ENCODE data around the gene TUT1. TPM values are rescaled to one million over a fixed set of nuclear protein-coding genes. Genes with fewer than 3 reads are reported as not detected.

TUT1 gene
- total RNA-seq, 4 donors from 2014 or later = 3.8 to 9.6 (median 7.6) TPM

DNA sequence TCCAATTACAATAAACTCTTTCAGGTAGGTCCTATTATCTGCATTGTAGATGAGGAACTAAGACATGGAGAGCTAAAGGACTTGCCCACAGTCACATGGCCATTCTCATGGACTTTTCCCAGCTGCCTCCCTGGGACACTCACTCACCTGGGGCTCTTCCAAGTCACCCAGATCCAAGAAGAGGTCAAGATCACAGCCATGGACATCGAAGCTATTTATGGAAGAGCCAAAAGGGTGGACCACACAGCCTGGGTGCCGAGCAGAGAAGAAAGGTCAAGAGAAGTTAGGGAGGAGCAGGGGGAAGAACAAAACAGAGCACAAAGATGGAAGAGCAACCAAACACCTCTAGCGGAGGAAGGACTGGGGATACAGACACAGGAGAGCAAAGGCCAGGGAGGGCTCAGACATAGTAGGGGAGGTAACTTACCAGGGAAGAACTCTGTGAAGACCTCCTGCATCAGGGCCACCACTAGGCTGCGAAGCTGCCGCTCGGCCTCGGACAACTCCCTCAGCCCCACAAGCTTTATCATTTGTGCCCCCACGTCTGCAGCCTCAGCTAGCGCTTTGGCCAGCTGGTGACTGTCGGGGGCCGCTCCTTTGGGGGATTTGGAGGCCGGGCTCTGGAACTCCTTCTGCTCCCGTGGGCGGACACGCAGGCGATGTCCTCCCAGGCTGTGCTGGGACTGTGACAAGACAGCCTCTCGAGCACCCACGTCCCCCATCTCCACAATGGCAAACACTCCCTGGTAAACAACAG, 10.2 kb downstream of the TUT1 start:
- TF ChIP-seq POLR2AphosphoS5 (IDR thresholded peaks at IDR 0.05) (no peak), EP300 (IDR thresholded peaks at IDR 0.05) (no peak), POLR2A (IDR thresholded peaks at IDR 0.05) (no peak)
- TF ChIP-seq, protein P1, sequence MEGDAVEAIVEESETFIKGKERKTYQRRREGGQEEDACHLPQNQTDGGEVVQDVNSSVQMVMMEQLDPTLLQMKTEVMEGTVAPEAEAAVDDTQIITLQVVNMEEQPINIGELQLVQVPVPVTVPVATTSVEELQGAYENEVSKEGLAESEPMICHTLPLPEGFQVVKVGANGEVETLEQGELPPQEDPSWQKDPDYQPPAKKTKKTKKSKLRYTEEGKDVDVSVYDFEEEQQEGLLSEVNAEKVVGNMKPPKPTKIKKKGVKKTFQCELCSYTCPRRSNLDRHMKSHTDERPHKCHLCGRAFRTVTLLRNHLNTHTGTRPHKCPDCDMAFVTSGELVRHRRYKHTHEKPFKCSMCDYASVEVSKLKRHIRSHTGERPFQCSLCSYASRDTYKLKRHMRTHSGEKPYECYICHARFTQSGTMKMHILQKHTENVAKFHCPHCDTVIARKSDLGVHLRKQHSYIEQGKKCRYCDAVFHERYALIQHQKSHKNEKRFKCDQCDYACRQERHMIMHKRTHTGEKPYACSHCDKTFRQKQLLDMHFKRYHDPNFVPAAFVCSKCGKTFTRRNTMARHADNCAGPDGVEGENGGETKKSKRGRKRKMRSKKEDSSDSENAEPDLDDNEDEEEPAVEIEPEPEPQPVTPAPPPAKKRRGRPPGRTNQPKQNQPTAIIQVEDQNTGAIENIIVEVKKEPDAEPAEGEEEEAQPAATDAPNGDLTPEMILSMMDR (IDR thresholded peaks at IDR 0.05) = no peak
- Histone ChIP-seq H3K9me3 (no peaks in the 10 kb centered on the region), H3K4me1 (peaks cover 0 to 8% (median 0%) of the 10 kb centered on the region in 3 donors), H3K27ac (no peak overlapping the region), H3K4me3 (no peak overlapping the region), H3K36me3 (peaks cover 0 to 92% of the 10 kb centered on the region in 2 donors), H3K27me3 (no peaks in the 10 kb centered on the region)
- no peak for ATAC-seq
- 81 to 90% methylated on average over 2 to 6 of the region's 18 CpGs for WGBS, 2 donors (ENCODE audit: low coverage in 1 of 2)

DNA sequence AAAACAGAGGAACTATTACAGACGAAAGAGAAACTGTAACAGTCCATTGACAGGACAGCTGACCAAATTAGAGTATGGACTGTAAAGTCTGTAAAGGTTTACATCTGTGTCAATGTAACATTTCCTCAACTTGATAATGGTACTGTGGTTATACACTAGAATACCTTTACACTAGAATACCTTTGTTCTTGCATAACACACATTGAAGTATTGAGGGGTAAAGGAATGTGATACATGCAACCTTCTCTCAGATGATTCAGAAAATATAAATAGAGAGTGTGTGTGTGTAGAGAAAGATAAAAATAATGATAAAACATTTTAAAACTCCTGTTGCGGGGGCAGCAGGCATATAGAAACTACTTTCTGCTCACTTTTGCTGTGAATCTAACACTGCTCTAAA, 12.1 kb downstream of the TUT1 start:
- H3K27ac ChIP-seq = no peak overlapping the region
- H3K9me3 ChIP-seq = no peaks in the 10 kb centered on the region
- 90 to 92% methylated on average over 2 of the region's 2 CpGs for WGBS, 2 donors (ENCODE audit: low coverage in 1 of 2)
- peaks cover 0 to 80% of the 10 kb centered on the region in 2 donors for H3K36me3 ChIP-seq
- ATAC-seq = no peak
- H3K27me3 ChIP-seq = no peaks in the 10 kb centered on the region
- H3K4me1 ChIP-seq = peaks cover 0 to 27% (median 13%) of the 10 kb centered on the region in 3 donors
- no peak overlapping the region for H3K4me3 ChIP-seq
- TF ChIP-seq POLR2A (IDR thresholded peaks at IDR 0.05) (no peak), POLR2AphosphoS5 (IDR thresholded peaks at IDR 0.05) (no peak), EP300 (IDR thresholded peaks at IDR 0.05) (no peak)
- TF ChIP-seq, protein P1 (IDR thresholded peaks at IDR 0.05) = no peak

DNA sequence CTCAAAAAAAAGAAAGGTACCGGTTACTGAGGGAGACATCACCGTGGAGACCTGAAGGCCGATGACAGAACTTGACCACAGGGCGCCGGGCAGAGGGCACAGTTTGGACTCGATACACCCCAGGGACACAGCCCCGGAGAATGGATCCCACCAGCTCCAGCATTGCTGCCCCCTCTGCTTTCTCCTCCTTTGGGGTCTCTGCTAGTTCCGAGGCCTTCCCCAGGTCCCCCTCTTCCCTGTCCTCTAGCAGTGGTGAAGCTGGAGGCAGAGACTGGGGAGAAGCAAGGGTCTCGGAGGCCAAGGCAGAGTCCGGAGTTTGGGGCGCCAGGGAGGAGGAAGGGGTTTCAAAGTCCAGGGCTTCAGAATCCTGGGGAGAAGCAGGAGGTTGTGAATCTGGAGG, 12.8 kb downstream of the TUT1 start:
- no peaks in the 10 kb centered on the region for H3K9me3 ChIP-seq
- H3K27ac ChIP-seq = peak overlapping the region in 1 of 4 donors; percentile 94
- H3K4me3 ChIP-seq = no peak overlapping the region
- ATAC-seq = no peak
- H3K36me3 ChIP-seq = peaks cover 0 to 75% of the 10 kb centered on the region in 2 donors
- TF ChIP-seq POLR2A (IDR thresholded peaks at IDR 0.05) (no peak), EP300 (IDR thresholded peaks at IDR 0.05) (no peak), POLR2AphosphoS5 (IDR thresholded peaks at IDR 0.05) (no peak)
- TF ChIP-seq, protein P1 (IDR thresholded peaks at IDR 0.05) = no peak
- 94 to 100% methylated on average over 2 to 7 of the region's 11 CpGs for WGBS, 2 donors (ENCODE audit: low coverage in 1 of 2)
- no peaks in the 10 kb centered on the region for H3K27me3 ChIP-seq
- peaks cover 0 to 28% (median 13%) of the 10 kb centered on the region in 3 donors for H3K4me1 ChIP-seq

DNA sequence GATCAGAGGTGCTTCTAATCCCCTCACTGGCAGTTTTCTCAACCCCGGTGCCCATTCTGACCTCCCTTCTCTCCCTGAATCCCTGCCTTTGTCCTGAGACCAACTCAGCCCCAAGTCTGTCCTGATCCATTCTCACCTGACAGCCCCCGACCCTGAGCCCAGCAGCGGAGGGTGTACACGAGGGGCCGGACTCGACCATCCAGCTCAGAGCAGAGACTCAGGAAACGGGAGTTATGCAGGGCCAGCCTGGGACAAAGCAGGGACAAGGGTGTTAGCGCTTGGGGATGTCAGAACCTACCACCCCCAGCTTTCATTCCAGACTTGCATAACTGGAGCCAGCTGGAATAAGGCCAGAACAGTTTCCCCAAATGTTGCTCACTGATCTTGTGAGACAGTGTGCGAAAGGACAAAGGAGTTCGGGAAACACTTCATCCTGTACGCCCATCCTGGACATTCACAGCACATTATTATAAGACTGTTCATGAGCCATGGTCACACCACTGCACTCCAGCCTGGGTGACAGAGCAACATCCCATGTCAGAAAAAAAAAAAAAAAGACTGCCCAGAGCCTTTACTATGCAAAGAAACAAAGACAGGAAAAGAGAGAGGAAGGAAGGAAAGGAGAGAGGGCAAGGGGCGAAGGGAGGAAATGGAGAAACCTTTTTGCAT, 14.1 kb downstream of the TUT1 start:
- Histone ChIP-seq H3K27me3 (no peaks in the 10 kb centered on the region), H3K4me3 (no peak overlapping the region), H3K27ac (peak overlapping the region in 3 of 4 donors; percentile 66 to 94 (median 93)), H3K4me1 (peaks cover 0 to 37% (median 21%) of the 10 kb centered on the region in 3 donors), H3K36me3 (peaks cover 0 to 68% of the 10 kb centered on the region in 2 donors), H3K9me3 (no peaks in the 10 kb centered on the region)
- 63 to 78% methylated on average over 5 to 6 of the region's 12 CpGs for WGBS, 2 donors (ENCODE audit: low coverage in 1 of 2)
- no peak for ATAC-seq
- TF ChIP-seq POLR2AphosphoS5 (IDR thresholded peaks at IDR 0.05) (peak; percentile 37), POLR2A (IDR thresholded peaks at IDR 0.05) (no peak), EP300 (IDR thresholded peaks at IDR 0.05) (no peak)
- TF ChIP-seq, protein P1 (IDR thresholded peaks at IDR 0.05) = no peak
